ENCODE results near the gene SP5.
"Not testable (repeated sequence)": the region's sequence is repeated elsewhere in the genome, so short reads cannot be mapped to it uniquely, and the experiment has no call there.

Gene SP5

GRCh38 chr2:170715062-170715931 lies at the start of gene SP5:
Gene SP5, plus strand, starts transcription at chr2:170715337. Its CDS starts 176 bp downstream, at chr2:170715513.
- no peak for DNase-seq (ENCODE audit: low read depth)

GRCh38 chr2:170665743-170666142 lies 49.4 kb upstream of the SP5 start:
- DNase-seq (ENCODE audit: low read depth): no peak

- DNase-seq (ENCODE audit: low read depth): no peak
These were observed 45.2 kb upstream of the SP5 start for GRCh38 chr2:170669909-170670308.

- DNase-seq (ENCODE audit: low read depth): no peak
These were observed 44.5 kb upstream of the SP5 start for GRCh38 chr2:170670651-170671050.

GRCh38 chr2:170671079-170671478 lies 44.1 kb upstream of the SP5 start:
- no peak for DNase-seq (ENCODE audit: low read depth)

- not testable (repeated sequence) for DNase-seq (ENCODE audit: low read depth)
These were observed 40.9 kb upstream of the SP5 start for GRCh38 chr2:170674282-170674681.

GRCh38 chr2:170675701-170676100 lies 39.4 kb upstream of the SP5 start:
- no peak for DNase-seq (ENCODE audit: low read depth)

- DNase-seq (ENCODE audit: low read depth): no peak
These were observed 35.5 kb upstream of the SP5 start for GRCh38 chr2:170679607-170680079.

GRCh38 chr2:170680172-170680941 lies 34.8 kb upstream of the SP5 start:
- no peak for DNase-seq (ENCODE audit: low read depth)

- no peak for DNase-seq (ENCODE audit: low read depth)
These were observed 33.8 kb upstream of the SP5 start for GRCh38 chr2:170681311-170681710.

- no peak for DNase-seq (ENCODE audit: low read depth)
These were observed 29.5 kb upstream of the SP5 start for GRCh38 chr2:170685591-170685990.

- no peak for DNase-seq (ENCODE audit: low read depth)
These were observed 25.7 kb upstream of the SP5 start for GRCh38 chr2:170689481-170689880.

GRCh38 chr2:170690640-170691039 lies 24.5 kb upstream of the SP5 start:
- DNase-seq (ENCODE audit: low read depth): no peak

GRCh38 chr2:170694316-170694715 lies 20.8 kb upstream of the SP5 start:
- DNase-seq (ENCODE audit: low read depth): no peak

GRCh38 chr2:170695521-170696410 lies 19.4 kb upstream of the SP5 start:
- DNase-seq (ENCODE audit: low read depth): no peak

GRCh38 chr2:170696948-170697347 lies 18.2 kb upstream of the SP5 start:
- DNase-seq (ENCODE audit: low read depth): no peak

- no peak for DNase-seq (ENCODE audit: low read depth)
These were observed 14.1 kb upstream of the SP5 start for GRCh38 chr2:170701011-170701410.

GRCh38 chr2:170703776-170704476 lies 11.2 kb upstream of the SP5 start:
- no peak for DNase-seq (ENCODE audit: low read depth)

GRCh38 chr2:170707821-170708795 lies 7.0 kb upstream of the SP5 start:
- no peak for DNase-seq (ENCODE audit: low read depth)

GRCh38 chr2:170710609-170710979 lies 4.5 kb upstream of the SP5 start:
- no peak for DNase-seq (ENCODE audit: low read depth)
